ENCODE data around the gene FCF1.

- TF ChIP-seq CTCF (IDR thresholded peaks at IDR 0.05 in 8 of 11, conservative IDR thresholded peaks at IDR 0.05 in 3 of 11) (no peak), POLR2AphosphoS5 (IDR thresholded peaks at IDR 0.05) (no peak), POLR2A (IDR thresholded peaks at IDR 0.05) (no peak)
Observed at GRCh38 chr14:74675219-74675618, 37.7 kb upstream of the FCF1 start.

Measured in spleen (tissue), 7 donors.